Gastroesophageal sphincter (tissue), 4 donors: ENCODE results near the gene JDP2. TPM values are rescaled to one million over a fixed set of nuclear protein-coding genes. Genes with fewer than 3 reads are reported as not detected.
A peak's percentile ranks its signal among the peaks of the same experiment; 100 is the strongest.

ENCODE experiments used
- ATAC-seq: fragments of 150-250 bp; one replicate; pipeline ENCODE4 v1.9.1; 2016; ENCODE audit warnings: mild to moderate bottlenecking, moderate library complexity
- H3K27ac ChIP-seq, 4 donors: fragments of 200-600 bp; sonication (generic) in 3 of 4; 1 replicate in 3 of 4; 2 replicates in 1 of 4; pipeline ENCODE4 v1.5.1; 2016 to 2019
- H3K27me3 ChIP-seq: fragments of 200-600 bp; sonication (generic); one replicate; pipeline ENCODE4 v1.5.1; 2019
- H3K36me3 ChIP-seq, 2 donors: fragments of 200-600 bp; sonication (generic); one replicate each; pipeline ENCODE4 v1.5.1; 2019; ENCODE audit warnings: control low read depth in 1 of 2
- H3K4me1 ChIP-seq, 3 donors: fragments of 200-600 bp; sonication (generic); 1 replicate in 2 of 3; 2 replicates in 1 of 3; pipeline ENCODE4 v1.5.1; 2016 to 2019; ENCODE audit warnings: control low read depth in 2 of 3
- H3K4me3 ChIP-seq, 2 donors: fragments of 200-600 bp; sonication (generic); one replicate each; pipeline ENCODE4 v1.5.1; 2019; ENCODE audit warnings: mild to moderate bottlenecking in 1 of 2, moderate library complexity in 1 of 2
- H3K9me3 ChIP-seq, 3 donors: fragments of 200-600 bp; sonication (generic); one replicate each; pipeline ENCODE4 v1.5.1; 2017 to 2019; ENCODE audit warnings: control low read depth in 2 of 3
- EP300 ChIP-seq: sonication (generic); formaldehyde crosslinking; IDR thresholded peaks from one replicate; pipeline ENCODE4 v1.6.1; 2017; ENCODE audit warnings: antibody characterized with exemption, mild to moderate bottlenecking
- POLR2A ChIP-seq, 2 donors: fragments of 450-650 bp; IDR thresholded peaks; one replicate each; pipeline ENCODE4 v1.6.1; 2017; ENCODE audit warnings: antibody characterized with exemption in 2 of 2, mild to moderate bottlenecking in 2 of 2, moderate library complexity in 1 of 2
- POLR2AphosphoS5 ChIP-seq: sonication (generic); formaldehyde crosslinking; IDR thresholded peaks from one replicate; pipeline ENCODE4 v1.6.1; 2017; ENCODE audit warnings: antibody characterized with exemption
- WGBS, 2 donors: methylation state at CpG; one replicate each; pipeline ENCODE4 v1.1.5; 2018; ENCODE audit warnings: low coverage in 1 of 2; 5-methylcytosine and 5-hydroxymethylcytosine counted together
- total RNA-seq, 4 donors: library from RNA; depleted of rRNA; stranded (reverse); fragments of >200 nt; gene quantifications; one replicate each; pipeline ENCODE4 v1.1.0, GENCODE V29; 2016
- TF ChIP-seq, protein P1 (sequence below), 4 experiments: fragments of 200-600 bp in 2 of 4; fragments of 450-650 bp in 2 of 4; sonication (generic) in 1 of 4; IDR thresholded peaks; one replicate each; pipeline ENCODE4 v1.5.1; 2017 to 2019; ENCODE audit warnings: antibody characterized with exemption in 4 of 4, mild to moderate bottlenecking in 2 of 4, moderate library complexity in 2 of 4

The JDP2 gene
- total RNA-seq, 4 donors from 2014 or later: 55.6 to 90.0 (median 70.8) TPM

DNA sequence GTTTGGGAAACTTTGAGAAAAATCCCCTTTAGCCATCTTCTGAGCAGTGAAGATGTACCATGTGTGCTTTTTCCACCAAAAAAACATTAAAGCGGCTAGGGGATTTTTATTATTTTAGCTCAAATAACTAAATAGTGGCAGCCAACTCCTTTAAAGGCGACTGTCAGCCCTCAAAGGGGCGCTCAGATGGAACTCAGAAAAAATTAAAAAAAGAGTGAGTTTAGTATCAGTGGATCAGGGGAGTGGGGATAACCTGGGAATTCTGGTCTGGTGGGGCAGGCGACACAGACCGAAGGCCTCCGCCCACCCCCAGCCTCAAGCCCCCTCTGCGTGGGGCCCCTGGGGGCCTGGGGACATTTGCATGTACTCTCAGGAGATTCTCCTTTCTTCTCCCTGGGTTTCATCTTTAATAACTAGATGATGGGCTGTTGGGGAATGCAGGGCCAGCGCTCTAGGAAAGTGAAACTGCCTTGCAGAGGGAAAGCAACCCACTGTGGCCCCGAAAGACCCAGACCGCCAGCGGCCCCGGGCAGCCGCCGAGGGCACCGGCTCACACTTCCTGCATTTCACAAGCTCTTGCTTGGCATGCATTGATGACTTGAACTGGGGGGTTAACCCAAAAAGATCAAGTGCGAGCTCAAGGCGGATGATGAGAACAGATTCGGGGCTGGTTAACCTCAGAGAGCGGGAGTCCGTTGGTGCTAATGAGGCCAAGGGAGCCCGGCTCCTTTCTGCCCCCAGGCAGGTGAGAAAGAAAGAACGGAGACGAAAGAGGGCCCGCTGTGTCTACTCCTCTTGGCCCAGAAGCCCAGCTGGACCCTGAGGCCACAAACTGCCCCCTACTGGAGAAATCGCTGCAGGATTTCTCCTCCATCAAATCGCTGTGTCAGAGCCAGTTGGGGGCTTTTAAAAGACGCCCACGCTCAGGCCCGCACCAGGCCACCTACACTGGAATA is 87.1 kb downstream of the JDP2 start:
- Histone ChIP-seq H3K9me3 (peaks cover 0 to 20% (median 0%) of the 10 kb centered on the region in 3 donors), H3K36me3 (no peaks in the 10 kb centered on the region), H3K4me3 (peak overlapping the region in 1 of 2 donors; percentile 44), H3K4me1 (peaks cover 0 to 8% (median 0%) of the 10 kb centered on the region in 3 donors), H3K27ac (peak overlapping the region in 1 of 4 donors; percentile 34), H3K27me3 (no peaks in the 10 kb centered on the region)
- 53 to 68% methylated on average over 6 to 8 of the region's 29 CpGs for WGBS, 2 donors
- ATAC-seq: no peak
- TF ChIP-seq, protein P1, sequence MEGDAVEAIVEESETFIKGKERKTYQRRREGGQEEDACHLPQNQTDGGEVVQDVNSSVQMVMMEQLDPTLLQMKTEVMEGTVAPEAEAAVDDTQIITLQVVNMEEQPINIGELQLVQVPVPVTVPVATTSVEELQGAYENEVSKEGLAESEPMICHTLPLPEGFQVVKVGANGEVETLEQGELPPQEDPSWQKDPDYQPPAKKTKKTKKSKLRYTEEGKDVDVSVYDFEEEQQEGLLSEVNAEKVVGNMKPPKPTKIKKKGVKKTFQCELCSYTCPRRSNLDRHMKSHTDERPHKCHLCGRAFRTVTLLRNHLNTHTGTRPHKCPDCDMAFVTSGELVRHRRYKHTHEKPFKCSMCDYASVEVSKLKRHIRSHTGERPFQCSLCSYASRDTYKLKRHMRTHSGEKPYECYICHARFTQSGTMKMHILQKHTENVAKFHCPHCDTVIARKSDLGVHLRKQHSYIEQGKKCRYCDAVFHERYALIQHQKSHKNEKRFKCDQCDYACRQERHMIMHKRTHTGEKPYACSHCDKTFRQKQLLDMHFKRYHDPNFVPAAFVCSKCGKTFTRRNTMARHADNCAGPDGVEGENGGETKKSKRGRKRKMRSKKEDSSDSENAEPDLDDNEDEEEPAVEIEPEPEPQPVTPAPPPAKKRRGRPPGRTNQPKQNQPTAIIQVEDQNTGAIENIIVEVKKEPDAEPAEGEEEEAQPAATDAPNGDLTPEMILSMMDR (IDR thresholded peaks at IDR 0.05): peak in 1 of 4 experiments; percentile 43
- TF ChIP-seq POLR2AphosphoS5: no peak
- TF ChIP-seq EP300: no peak
- TF ChIP-seq POLR2A (IDR thresholded peaks at IDR 0.05): no peak

DNA sequence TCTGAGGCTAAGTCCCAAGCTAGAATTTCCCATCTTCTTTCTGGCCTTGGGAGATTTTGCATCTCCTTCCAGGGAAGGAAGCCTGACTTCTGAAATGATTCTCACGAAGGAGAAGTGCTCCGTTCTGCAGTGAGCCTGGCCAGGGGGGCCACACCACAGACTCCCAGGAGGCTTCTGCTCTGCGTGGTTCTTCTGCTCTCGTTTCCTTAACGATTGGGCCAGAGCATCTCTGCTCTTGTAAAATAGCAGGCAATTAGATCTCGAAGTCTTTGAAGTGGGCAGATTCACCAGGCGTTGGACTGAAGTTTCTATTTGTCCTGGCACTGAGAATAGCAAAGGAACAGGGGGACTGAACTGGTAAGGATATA is 87.8 kb downstream of the JDP2 start:
- Histone ChIP-seq H3K27me3 (no peaks in the 10 kb centered on the region), H3K36me3 (no peaks in the 10 kb centered on the region), H3K27ac (no peak overlapping the region), H3K4me1 (peaks cover 0 to 8% (median 0%) of the 10 kb centered on the region in 3 donors), H3K9me3 (peaks cover 0 to 17% (median 0%) of the 10 kb centered on the region in 3 donors), H3K4me3 (peak overlapping the region in 1 of 2 donors; percentile 44)
- no peak for TF ChIP-seq EP300
- no peak for TF ChIP-seq POLR2A (IDR thresholded peaks at IDR 0.05)
- TF ChIP-seq POLR2AphosphoS5: no peak
- TF ChIP-seq, protein P1 (IDR thresholded peaks at IDR 0.05): no peak
- WGBS, 2 donors: 53% methylated on average over 2 of the region's 7 CpGs; no CpG with 5 or more reads in 1 of the 2 donors
- no peak for ATAC-seq

DNA sequence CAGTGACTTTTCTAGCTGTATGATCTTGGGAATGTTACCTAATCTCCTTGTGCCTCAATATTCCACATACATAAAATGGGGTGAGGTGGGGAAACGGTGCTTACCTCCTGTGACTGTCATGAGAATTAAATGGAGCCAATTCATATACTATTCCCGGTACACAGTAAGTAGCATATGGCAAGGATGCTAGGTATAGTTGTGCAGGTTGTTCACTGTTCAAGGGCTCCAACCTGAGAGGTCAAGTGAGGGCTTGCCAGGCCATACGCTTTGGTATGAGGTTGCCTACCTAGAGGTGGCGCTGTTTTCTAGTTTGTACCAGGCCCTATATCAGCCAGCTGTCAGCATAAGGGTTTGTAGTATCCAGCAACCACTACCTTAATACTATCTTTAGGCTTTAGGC is 90.8 kb downstream of the JDP2 start:
- Histone ChIP-seq H3K4me1 (peaks cover 0 to 8% (median 0%) of the 10 kb centered on the region in 3 donors), H3K36me3 (no peaks in the 10 kb centered on the region), H3K27me3 (peaks cover 8% of the 10 kb centered on the region), H3K4me3 (no peak overlapping the region), H3K27ac (no peak overlapping the region), H3K9me3 (no peaks in the 10 kb centered on the region)
- no peak for TF ChIP-seq POLR2A (IDR thresholded peaks at IDR 0.05)
- no peak for TF ChIP-seq EP300
- TF ChIP-seq, protein P1 (IDR thresholded peaks at IDR 0.05): no peak
- TF ChIP-seq POLR2AphosphoS5: no peak
- WGBS, 2 donors: 45 to 66% methylated on average over 4 of the region's 4 CpGs
- ATAC-seq: no peak

DNA sequence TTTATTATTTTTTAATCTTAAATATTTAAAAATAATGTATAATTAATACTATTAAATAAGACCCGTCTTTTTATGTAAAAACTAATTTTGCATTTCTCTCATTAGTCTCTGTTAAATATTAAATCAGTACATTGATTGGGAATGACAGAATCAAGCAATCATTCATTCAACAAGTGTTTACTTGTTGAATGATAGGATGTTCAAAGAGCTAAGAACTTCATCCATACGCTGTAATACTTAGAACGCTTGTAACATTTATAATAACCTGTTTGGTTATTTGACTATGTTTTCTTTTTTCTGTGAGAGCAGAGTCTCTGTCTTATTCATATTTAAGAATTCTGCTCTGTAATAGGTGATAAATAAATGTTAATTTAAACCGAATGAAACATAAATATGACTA is 91.6 kb downstream of the JDP2 start:
- ATAC-seq: no peak
- H3K4me3 ChIP-seq: no peak overlapping the region
- H3K27ac ChIP-seq: no peak overlapping the region
- H3K36me3 ChIP-seq: no peaks in the 10 kb centered on the region
- 80 to 89% methylated on average over 4 of the region's 4 CpGs for WGBS, 2 donors
- peaks cover 14% of the 10 kb centered on the region for H3K27me3 ChIP-seq
- TF ChIP-seq EP300 (no peak), POLR2A (IDR thresholded peaks at IDR 0.05) (no peak), POLR2AphosphoS5 (no peak)
- TF ChIP-seq, protein P1 (IDR thresholded peaks at IDR 0.05): no peak
- peaks cover 0 to 13% (median 0%) of the 10 kb centered on the region in 3 donors for H3K4me1 ChIP-seq
- no peaks in the 10 kb centered on the region for H3K9me3 ChIP-seq
